T47D (cell line): ENCODE results near the gene ITFG1.
A peak's percentile ranks its signal among the peaks of the same experiment; 100 is the strongest.
"Not testable (repeated sequence)": the region's sequence is repeated elsewhere in the genome, so short reads cannot be mapped to it uniquely, and the experiment has no call there.

ENCODE experiments used
- DNase-seq, 2 experiments: peaks; one replicate each; pipeline versions ENCODE4 v3.0.0 to v3.0.0-alpha.2; 2011 to 2012; ENCODE audit warnings: low read depth in 1 of 2, low spot score in 1 of 2
- JUND ChIP-seq: IDR thresholded peaks from 2 replicates; pipeline ENCODE4 v1.6.1; 2012; ENCODE audit warnings: low read depth
- in situ Hi-C: cut with HindIII; loops from 2 replicates; pipeline ENCODE4 v1.10.0; 2016; ENCODE audit warnings: low sequenced_read_pairs, low pct_unique_long_range_greater_than_20kb

ITFG1 gene

GRCh38 chr16:47156680-47157215 lies 304.1 kb downstream of the ITFG1 start:
- in situ Hi-C loops = no loop called here
- no peak for TF ChIP-seq JUND
- DNase-seq = no peak

GRCh38 chr16:47152501-47152900 lies 308.4 kb downstream of the ITFG1 start:
- in situ Hi-C loops, DNase-seq: not testable (repeated sequence)

GRCh38 chr16:47150067-47150466 lies 310.8 kb downstream of the ITFG1 start:
- no peak for DNase-seq
- TF ChIP-seq JUND = no peak
- in situ Hi-C loops = no loop called here

- in situ Hi-C loops = no loop called here
These were observed 316.3 kb downstream of the ITFG1 start for GRCh38 chr16:47144559-47144877.

GRCh38 chr16:47143677-47144558 lies 316.9 kb downstream of the ITFG1 start, which contains the start of gene NETO2:
Gene NETO2, minus strand, starts transcription at chr16:47143945. Its CDS starts 333 bp downstream, at chr16:47143612.
- TF ChIP-seq JUND = no peak
- peak; percentile 50 to 57 for DNase-seq
- in situ Hi-C loops = no loop called here

More at GRCh38 chr16:47144559-47144877, 316.3 kb downstream of the ITFG1 start:
- no peak for DNase-seq
- TF ChIP-seq JUND = no peak

- TF ChIP-seq JUND = no peak
- in situ Hi-C loops = no loop called here
- DNase-seq = peak; percentile 8 to 20
These were observed 317.8 kb downstream of the ITFG1 start for GRCh38 chr16:47142821-47143676.

GRCh38 chr16:47142486-47142820 lies 318.4 kb downstream of the ITFG1 start:
- DNase-seq = no peak
- in situ Hi-C loops = no loop called here
- no peak for TF ChIP-seq JUND

GRCh38 chr16:47141773-47142485 lies 318.9 kb downstream of the ITFG1 start:
- no peak for TF ChIP-seq JUND
- peak; percentile 85 for DNase-seq
- in situ Hi-C loops = no loop called here

- no peak for DNase-seq
- no peak for TF ChIP-seq JUND
- in situ Hi-C loops = no loop called here
These were observed 320.2 kb downstream of the ITFG1 start for GRCh38 chr16:47140686-47141085.

GRCh38 chr16:47139561-47140185 lies 321.2 kb downstream of the ITFG1 start:
- TF ChIP-seq JUND = no peak
- in situ Hi-C loops = no loop called here

GRCh38 chr16:47137925-47138324 lies 322.9 kb downstream of the ITFG1 start:
- in situ Hi-C loops, DNase-seq: not testable (repeated sequence)

More at GRCh38 chr16:47139561-47140185, 321.2 kb downstream of the ITFG1 start:
- no peak for DNase-seq
